Measurements from ENCODE around the gene DPYSL4.
"Not testable (repeated sequence)": the region's sequence is repeated elsewhere in the genome, so short reads cannot be mapped to it uniquely, and the experiment has no call there.

The DPYSL4 gene

GRCh38 chr10:132209130-132209529 lies 22.4 kb downstream of the DPYSL4 start:
- no peak for DNase-seq

GRCh38 chr10:132209978-132210530 lies 23.3 kb downstream of the DPYSL4 start:
- DNase-seq, result no peak

GRCh38 chr10:132210766-132211165 lies 24.0 kb downstream of the DPYSL4 start:
- DNase-seq, result no peak

GRCh38 chr10:132211246-132211645 lies 24.5 kb downstream of the DPYSL4 start:
- DNase-seq, result no peak

- DNase-seq, result no peak
Measured at GRCh38 chr10:132212816-132213215, 26.1 kb downstream of the DPYSL4 start.

- no peak for DNase-seq
Measured at GRCh38 chr10:132213917-132214316, 27.2 kb downstream of the DPYSL4 start.

GRCh38 chr10:132216441-132216840 lies 29.7 kb downstream of the DPYSL4 start:
- not testable (repeated sequence) for DNase-seq

GRCh38 chr10:132219486-132219885 lies 32.7 kb downstream of the DPYSL4 start:
- DNase-seq, result no peak

GRCh38 chr10:132220061-132220460 lies 33.3 kb downstream of the DPYSL4 start:
- no peak for DNase-seq

GRCh38 chr10:132220996-132221395 lies 34.2 kb downstream of the DPYSL4 start:
- DNase-seq, result not testable (repeated sequence)

GRCh38 chr10:132222726-132223125 lies 36.0 kb downstream of the DPYSL4 start:
- no peak for DNase-seq

- peak; percentile 63 for DNase-seq
Measured at GRCh38 chr10:132223156-132223590, 36.4 kb downstream of the DPYSL4 start.

GRCh38 chr10:132223611-132224342 lies 37.0 kb downstream of the DPYSL4 start:
- no peak for DNase-seq

GRCh38 chr10:132224343-132225072 lies 37.8 kb downstream of the DPYSL4 start:
- no peak for DNase-seq

GRCh38 chr10:132225073-132225848 lies 38.5 kb downstream of the DPYSL4 start:
- no peak for DNase-seq

GRCh38 chr10:132225849-132226205 lies 39.1 kb downstream of the DPYSL4 start:
- DNase-seq, result no peak

- no peak for DNase-seq
Measured at GRCh38 chr10:132226586-132227405, 40.0 kb downstream of the DPYSL4 start.

GRCh38 chr10:132227851-132228390 lies 41.2 kb downstream of the DPYSL4 start:
- no peak for DNase-seq

- no peak for DNase-seq
Measured at GRCh38 chr10:132228616-132229015, 41.9 kb downstream of the DPYSL4 start.

GRCh38 chr10:132229096-132229495 lies 42.3 kb downstream of the DPYSL4 start:
- DNase-seq, result no peak

GRCh38 chr10:132229834-132230556 lies 43.2 kb downstream of the DPYSL4 start:
- no peak for DNase-seq

All from COR-L47 (cell line).